Measurements from ENCODE around the gene ESRRA. TPM values are rescaled to one million over a fixed set of nuclear protein-coding genes. Genes with fewer than 3 reads are reported as not detected.

The ESRRA gene
- total and polyA plus RNA-seq, 12 donors = 18.2 to 74.4 (median 54.5) TPM

- intact Hi-C loops (cut with DNase I) = no loop called here
- no peak for TF ChIP-seq POLR2A (IDR thresholded peaks at IDR 0.05)
- no peak for TF ChIP-seq CTCF (IDR thresholded peaks at IDR 0.05)
- peaks cover 30% of the 10 kb centered on the region for H3K27me3 ChIP-seq
- H3K9me3 ChIP-seq (replicated peaks in 1 of 3) = no peaks in the 10 kb centered on the region
- no peaks in the 10 kb centered on the region for H3K36me3 ChIP-seq (replicated peaks in 1 of 2)
- H3K4me1 ChIP-seq (replicated peaks in 1 of 2) = peaks cover 7 to 18% of the 10 kb centered on the region in 2 donors
- peak in 1 of 7 donors; percentile 19 for DNase-seq
- WGBS, 4 donors = 89 to 96% (median 91%) methylated on average over 8 to 13 of the region's 13 CpGs
- H3K4me3 ChIP-seq = no peak overlapping the region
- H3K27ac ChIP-seq = no peak overlapping the region
Observed at GRCh38 chr11:64289002-64289564, 16.2 kb upstream of the ESRRA start.

- Histone ChIP-seq H3K4me3 (no peak overlapping the region), H3K27ac (no peak overlapping the region), H3K36me3 (replicated peaks in 1 of 2) (no peaks in the 10 kb centered on the region), H3K9me3 (replicated peaks in 1 of 3) (no peaks in the 10 kb centered on the region), H3K4me1 (replicated peaks in 1 of 2) (peaks cover 6 to 18% of the 10 kb centered on the region in 2 donors), H3K27me3 (peaks cover 30% of the 10 kb centered on the region)
- intact Hi-C loops (cut with DNase I) = loop anchor here in 1 of 2 donors (10.0 kb wide), 1 partner anchor 286 kb away; no protein-coding TSS in a partner anchor
- no peak for TF ChIP-seq POLR2A (IDR thresholded peaks at IDR 0.05)
- no peak for TF ChIP-seq CTCF (IDR thresholded peaks at IDR 0.05)
- no peak for DNase-seq
- WGBS, 4 donors = 48 to 69% (median 60%) methylated on average over 3 to 10 of the region's 10 CpGs
Observed at GRCh38 chr11:64290352-64291261, 14.7 kb upstream of the ESRRA start.

- H3K4me3 ChIP-seq = peak within 1 kb of the TSS in 1 of 4 donors; percentile 35
- no peak for DNase-seq
- H3K4me1 ChIP-seq (replicated peaks in 1 of 2) = peaks cover 3 to 12% of the 10 kb centered on the region in 2 donors
- no peak within 1 kb of the TSS for H3K27ac ChIP-seq
- intact Hi-C loops (cut with DNase I) = loop anchor here in 1 of 2 donors (10.0 kb wide), 1 partner anchor 287 kb away; no protein-coding TSS in a partner anchor
- WGBS, 4 donors = 0 to 4% (median 3%) methylated on average over 1 to 45 of the region's 45 CpGs; no CpG with 5 or more reads in 1 of the 4 donors
- H3K9me3 ChIP-seq (replicated peaks in 1 of 3) = no peaks in the 10 kb centered on the region
- no peaks in the 10 kb centered on the region for H3K36me3 ChIP-seq (replicated peaks in 1 of 2)
- peaks cover 30% of the 10 kb centered on the region for H3K27me3 ChIP-seq
- TF ChIP-seq POLR2A (IDR thresholded peaks at IDR 0.05) (no peak), CTCF (IDR thresholded peaks at IDR 0.05) (no peak)
Observed at GRCh38 chr11:64291262-64291751, 14.0 kb upstream of the ESRRA start, which contains the start of gene KCNK4. KCNK4 (plus strand) TSS chr11:64291302; CDS start chr11:64293019, 1,717 bp downstream.
